ENCODE results near the gene KLHL29.

GRCh38 chr2:23417310-23417709 lies 32.3 kb downstream of the KLHL29 start:
- TF ChIP-seq, protein P1, sequence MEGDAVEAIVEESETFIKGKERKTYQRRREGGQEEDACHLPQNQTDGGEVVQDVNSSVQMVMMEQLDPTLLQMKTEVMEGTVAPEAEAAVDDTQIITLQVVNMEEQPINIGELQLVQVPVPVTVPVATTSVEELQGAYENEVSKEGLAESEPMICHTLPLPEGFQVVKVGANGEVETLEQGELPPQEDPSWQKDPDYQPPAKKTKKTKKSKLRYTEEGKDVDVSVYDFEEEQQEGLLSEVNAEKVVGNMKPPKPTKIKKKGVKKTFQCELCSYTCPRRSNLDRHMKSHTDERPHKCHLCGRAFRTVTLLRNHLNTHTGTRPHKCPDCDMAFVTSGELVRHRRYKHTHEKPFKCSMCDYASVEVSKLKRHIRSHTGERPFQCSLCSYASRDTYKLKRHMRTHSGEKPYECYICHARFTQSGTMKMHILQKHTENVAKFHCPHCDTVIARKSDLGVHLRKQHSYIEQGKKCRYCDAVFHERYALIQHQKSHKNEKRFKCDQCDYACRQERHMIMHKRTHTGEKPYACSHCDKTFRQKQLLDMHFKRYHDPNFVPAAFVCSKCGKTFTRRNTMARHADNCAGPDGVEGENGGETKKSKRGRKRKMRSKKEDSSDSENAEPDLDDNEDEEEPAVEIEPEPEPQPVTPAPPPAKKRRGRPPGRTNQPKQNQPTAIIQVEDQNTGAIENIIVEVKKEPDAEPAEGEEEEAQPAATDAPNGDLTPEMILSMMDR (conservative IDR thresholded peaks at IDR 0.05; ENCODE audit: low read depth, low read length), result no peak
- no peak for TF ChIP-seq EZH2 (IDR thresholded peaks at IDR 0.05; ENCODE audit: borderline replicate concordance, low read depth, low read length, poor library complexity, severe bottlenecking)
